ENCODE results near the gene S100A4.
"Not testable (repeated sequence)": the region's sequence is repeated elsewhere in the genome, so short reads cannot be mapped to it uniquely, and the experiment has no call there.

The S100A4 gene

GRCh38 chr1:153545067-153546055 is at the start of gene S100A4:
Gene S100A4, minus strand, starts transcription at chr1:153545806. Its CDS starts 1,012 bp downstream, at chr1:153544794.
- peak; percentile 84 for DNase-seq (ENCODE audit: low read depth)
- no peak within 1 kb of the TSS for H3K4me3 ChIP-seq (ENCODE audit: low read length)
- no peak for TF ChIP-seq CTCF (conservative IDR thresholded peaks at IDR 0.05; ENCODE audit: low read depth, low read length)

- H3K4me3 ChIP-seq (ENCODE audit: low read length), result no peak overlapping the region
- no peak for TF ChIP-seq CTCF (conservative IDR thresholded peaks at IDR 0.05; ENCODE audit: low read depth, low read length)
- DNase-seq (ENCODE audit: low read depth), result no peak
Observed at GRCh38 chr1:153592748-153593147, 47.1 kb upstream of the S100A4 start.

- H3K4me3 ChIP-seq (ENCODE audit: low read length), result no peak overlapping the region
- DNase-seq (ENCODE audit: low read depth), result no peak
- TF ChIP-seq CTCF (conservative IDR thresholded peaks at IDR 0.05; ENCODE audit: low read depth, low read length), result no peak
Observed at GRCh38 chr1:153588482-153588881, 42.9 kb upstream of the S100A4 start.

- not testable (repeated sequence) for H3K4me3 ChIP-seq (ENCODE audit: low read length); DNase-seq (ENCODE audit: low read depth)
Observed at GRCh38 chr1:153588033-153588432, 42.4 kb upstream of the S100A4 start.

- no peak for TF ChIP-seq CTCF (conservative IDR thresholded peaks at IDR 0.05; ENCODE audit: low read depth, low read length)
- DNase-seq (ENCODE audit: low read depth), result no peak
- no peak overlapping the region for H3K4me3 ChIP-seq (ENCODE audit: low read length)
Observed at GRCh38 chr1:153587314-153587713, 41.7 kb upstream of the S100A4 start.

- no peak for TF ChIP-seq CTCF (conservative IDR thresholded peaks at IDR 0.05; ENCODE audit: low read depth, low read length)
- DNase-seq (ENCODE audit: low read depth), result no peak
- no peak overlapping the region for H3K4me3 ChIP-seq (ENCODE audit: low read length)
Observed at GRCh38 chr1:153586347-153586746, 40.7 kb upstream of the S100A4 start.

GRCh38 chr1:153585006-153585405 is 39.4 kb upstream of the S100A4 start:
- DNase-seq (ENCODE audit: low read depth), result no peak
- no peak for TF ChIP-seq CTCF (conservative IDR thresholded peaks at IDR 0.05; ENCODE audit: low read depth, low read length)

More at GRCh38 chr1:153585006-153585405, 39.4 kb upstream of the S100A4 start:
- H3K4me3 ChIP-seq (ENCODE audit: low read length), result no peak overlapping the region
